IPS DF 4.7 (cell line): Measurements from ENCODE around the gene PRKG2.
"Not testable (repeated sequence)": the region's sequence is repeated elsewhere in the genome, so short reads cannot be mapped to it uniquely, and the experiment has no call there.

Experiments
- DNase-seq: peaks from one replicate; pipeline ENCODE4 v3.0.0-alpha.2; 2013; ENCODE audit warnings: low spot score; ENCODE audit errors: extremely low read depth

PRKG2 gene

DNA sequence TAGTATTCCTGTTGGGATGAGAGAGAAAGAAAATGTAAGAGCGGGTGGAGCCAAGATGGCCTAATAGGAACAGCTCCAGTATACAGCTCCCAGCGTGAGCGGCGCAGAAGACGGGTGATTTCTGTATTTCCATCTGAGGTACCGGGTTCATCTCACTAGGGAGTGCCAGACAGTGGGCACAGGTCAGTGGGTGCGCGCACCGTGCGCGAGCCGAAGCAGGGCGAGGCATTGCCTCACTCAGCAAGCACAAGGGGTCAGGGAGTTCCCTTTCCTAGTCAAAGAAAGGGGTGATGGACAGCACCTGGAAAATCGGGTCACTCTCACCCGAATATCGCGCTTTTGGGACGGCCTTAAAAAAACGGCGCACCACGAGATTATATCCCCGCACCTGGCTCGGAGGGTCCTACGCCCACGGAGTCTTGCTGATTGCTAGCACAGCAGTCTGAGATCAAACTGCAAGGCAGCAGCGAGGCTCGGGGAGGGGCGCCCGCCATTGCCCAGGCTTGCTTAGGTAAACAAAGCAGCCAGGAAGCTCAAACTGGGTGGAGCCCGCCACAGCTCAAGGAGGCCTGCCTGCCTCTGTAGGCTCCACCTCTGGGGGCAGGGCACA, 61.2 kb downstream of the PRKG2 start:
- DNase-seq: not testable (repeated sequence)

DNA sequence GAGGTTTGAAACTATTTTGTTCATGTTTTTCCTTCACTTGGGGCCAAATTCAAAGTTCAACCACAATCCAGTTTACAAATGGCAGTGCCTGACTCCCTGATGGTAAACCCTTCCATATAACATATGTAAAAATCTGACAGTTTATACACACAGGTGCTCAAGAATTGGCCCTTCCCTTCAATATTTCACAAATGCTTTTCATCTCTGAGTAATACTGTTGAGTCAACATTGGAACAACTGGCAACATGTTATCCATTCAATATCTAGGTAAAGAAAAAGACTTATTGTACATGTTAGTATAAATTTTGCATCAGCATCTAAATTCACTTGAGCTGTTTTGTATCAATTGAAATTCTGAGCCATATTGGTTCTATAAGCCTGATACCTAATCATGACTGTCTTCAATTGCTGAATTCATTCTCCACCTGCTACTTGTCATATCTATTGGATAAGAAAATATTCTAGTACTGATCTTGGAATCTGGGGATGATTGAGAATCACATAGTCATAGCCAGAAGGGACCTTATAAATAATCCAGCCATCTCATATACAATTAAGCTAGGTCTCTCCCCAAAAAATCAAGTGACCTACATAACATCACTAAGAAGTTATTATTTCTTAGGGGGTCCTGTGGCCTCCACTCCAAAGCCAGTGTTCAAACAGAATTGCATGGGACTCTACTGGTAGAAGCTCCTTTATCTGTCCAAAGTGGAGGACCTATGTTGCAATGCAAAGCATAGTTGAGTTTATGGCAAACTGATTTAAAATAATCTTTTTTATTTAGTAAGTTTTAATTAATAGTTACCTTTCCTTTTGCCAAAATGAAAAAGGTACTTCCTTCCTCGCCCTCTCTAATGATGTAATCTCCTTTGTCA, 61.9 kb downstream of the PRKG2 start:
- no peak for DNase-seq

DNA sequence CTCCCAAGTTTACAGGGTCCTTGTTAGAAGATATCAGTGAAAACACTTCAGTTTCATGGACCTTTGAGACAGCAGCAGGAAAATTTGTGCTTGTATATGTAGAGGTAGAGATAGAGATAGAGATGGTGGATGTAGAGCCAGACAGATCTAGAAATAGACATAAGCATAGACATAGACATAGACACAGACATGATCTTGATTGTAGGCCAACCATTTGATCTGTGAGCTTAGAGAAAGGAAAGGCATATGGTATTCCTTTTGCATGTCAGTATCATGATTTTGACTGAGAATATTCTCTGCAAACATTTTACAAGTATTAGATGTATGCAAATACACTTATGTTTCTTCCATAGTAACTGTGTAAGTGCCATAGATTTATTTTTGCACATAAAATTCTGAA, 65.0 kb downstream of the PRKG2 start:
- no peak for DNase-seq

DNA sequence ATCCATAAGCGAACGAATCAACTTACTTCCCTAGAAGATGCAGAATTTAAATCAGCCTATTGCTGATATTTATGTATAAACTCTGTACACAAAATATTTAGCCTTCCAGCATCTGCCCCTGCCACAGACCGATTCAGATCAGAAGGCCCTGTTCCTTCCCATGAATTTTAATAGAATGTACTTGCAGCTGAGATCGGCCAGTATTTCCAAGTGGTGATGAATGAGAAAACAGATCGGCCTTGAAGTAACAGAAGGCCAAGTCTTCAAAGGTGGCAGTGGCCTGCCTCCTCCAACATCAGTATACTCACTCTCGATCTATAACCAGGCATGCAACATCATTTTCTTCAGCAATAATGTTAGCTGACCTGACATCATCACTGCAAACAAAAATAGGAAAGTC, 66.4 kb downstream of the PRKG2 start:
- no peak for DNase-seq

DNA sequence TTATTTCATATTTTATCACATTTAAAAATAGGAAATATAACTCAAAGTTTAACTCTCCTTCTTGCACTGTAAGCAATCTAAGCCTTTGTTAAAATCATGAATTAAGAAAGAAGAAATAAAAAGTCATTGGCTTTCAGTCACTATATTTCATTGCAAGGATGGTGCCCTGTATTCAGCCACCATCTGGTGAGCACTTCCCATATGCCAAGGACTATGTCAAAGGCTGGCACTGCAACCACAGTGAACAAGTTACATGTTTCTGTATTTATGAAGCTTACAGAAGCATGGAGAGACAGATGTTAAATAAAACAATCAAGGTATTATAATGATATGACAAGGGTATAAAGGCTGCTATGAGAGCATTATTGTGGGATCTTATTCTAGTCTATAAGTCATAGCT, 68.6 kb downstream of the PRKG2 start:
- DNase-seq: no peak

DNA sequence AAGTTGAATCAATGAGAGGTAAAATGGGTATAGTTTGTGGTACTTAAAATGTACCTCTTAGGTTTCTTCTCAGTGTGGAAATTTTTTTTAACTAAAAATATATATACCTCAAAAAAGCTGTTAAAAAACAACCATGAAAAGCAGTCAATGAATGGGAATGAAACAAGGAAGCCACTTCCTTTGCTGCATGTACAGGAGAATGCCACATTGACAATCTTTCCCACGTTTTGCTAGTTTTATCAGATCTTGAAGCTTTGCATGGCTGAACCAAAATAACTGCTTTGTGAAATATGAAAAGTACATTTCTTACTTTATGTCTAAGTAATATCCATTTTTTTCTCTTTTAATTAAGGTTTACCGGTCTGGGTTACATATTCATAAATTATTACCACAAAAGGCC, 71.8 kb downstream of the PRKG2 start:
- DNase-seq: no peak

DNA sequence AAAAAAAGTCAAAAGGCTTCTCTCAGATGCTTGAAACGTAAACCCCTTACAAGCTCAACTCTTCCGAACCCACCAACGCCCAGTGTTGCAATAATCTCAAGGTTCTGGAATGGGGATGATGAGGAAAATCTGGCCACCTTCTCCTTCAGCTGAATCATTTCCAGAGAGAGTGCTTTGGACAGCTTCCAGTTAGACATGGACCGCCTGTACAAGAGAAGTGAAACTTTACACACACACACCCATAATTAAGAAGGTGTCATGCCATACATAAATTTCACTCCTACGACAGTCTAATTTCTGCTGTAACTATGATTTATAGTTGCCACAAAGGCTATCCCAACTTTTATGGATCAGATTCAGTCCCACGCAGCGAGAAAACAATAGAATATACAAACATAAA, 72.3 kb downstream of the PRKG2 start:
- no peak for DNase-seq

DNA sequence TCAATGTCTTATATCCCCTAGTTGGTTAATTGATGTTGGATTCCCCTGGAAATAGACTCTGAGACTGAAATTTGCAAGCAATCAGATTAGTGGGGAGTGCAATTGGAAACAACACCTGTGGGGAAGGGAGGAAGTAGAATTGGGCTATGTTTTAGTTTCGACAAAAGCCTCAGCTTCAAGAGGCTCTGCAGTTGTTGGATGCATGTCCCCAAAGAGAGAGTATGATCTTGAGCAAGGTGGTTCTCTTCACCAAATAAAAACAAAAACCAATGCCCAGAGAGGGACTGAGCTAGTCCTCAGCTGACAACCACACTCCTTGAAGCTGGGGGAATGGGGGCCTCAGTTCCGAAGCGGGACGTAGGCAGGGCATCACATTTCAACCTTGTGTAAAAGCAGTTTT, 77.1 kb downstream of the PRKG2 start:
- no peak for DNase-seq

DNA sequence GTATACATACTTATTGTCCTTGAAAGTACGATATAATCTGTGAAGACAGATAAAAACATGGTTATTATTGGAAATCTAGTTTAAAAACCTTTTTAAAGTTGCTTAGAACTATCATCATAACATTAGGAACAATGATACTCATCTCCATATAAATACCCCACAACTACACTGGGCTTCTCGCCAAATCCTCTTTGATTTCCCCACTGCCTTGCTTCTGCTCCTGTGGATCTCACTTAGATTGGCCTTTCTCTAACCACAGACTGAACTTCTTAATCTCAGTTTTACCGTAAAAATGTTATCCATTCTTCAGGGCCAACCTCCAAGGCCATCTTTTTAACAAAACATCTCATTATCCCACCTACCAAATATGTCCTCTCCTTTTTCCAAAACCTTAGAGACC, 77.6 kb downstream of the PRKG2 start:
- no peak for DNase-seq

DNA sequence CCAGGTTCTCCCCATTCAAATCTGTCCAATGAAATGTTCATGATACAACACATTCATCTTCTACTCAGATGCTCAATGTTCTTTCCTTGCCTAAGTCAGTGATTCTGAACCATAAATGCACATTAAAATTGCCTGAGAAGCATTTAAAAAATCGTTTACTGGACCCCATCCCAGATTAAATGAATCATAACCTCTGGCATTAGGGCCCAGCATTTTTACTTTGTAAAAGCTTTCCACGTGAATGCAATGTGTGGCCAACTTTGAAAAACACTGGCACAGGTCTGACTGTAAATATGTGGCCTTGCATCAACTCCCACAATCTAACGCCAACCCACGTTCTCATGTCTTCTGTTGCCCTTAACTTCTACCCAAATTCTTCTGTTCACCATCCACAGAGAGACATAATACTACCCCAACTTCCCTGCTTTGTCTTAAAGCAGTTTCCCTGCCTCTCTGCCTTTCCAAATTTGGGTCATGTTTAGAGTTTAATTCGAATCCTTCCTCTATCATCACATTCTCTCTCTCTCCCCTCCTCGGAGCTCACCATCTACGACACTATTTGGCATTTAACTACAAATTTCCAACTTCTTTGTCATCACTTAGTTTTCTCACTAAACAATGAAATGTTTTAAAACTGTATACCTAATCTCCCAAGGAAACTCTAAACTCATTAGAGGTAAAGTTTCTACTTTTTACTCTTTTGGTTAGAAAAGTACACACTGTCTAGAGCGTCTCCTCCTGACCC, 78.7 kb downstream of the PRKG2 start:
- DNase-seq: no peak

DNA sequence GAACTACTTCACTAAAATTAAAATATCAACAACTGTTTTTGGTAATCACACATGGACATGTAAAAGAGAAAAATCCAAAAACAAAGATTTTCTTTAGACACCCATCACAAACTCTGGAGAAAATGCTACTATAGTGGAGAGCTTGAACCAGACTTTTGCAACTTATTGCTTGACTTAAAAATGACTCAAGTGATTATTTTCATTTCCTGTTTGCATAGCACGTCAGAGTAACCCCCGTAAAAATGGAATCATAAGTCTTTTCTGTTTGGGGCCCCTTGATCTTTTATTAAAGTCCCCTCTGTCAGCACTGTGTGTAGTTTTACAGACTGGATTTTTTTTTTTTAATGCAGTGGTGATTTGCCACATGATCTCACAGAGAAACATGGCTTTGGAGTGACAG, 79.5 kb downstream of the PRKG2 start:
- DNase-seq: no peak

DNA sequence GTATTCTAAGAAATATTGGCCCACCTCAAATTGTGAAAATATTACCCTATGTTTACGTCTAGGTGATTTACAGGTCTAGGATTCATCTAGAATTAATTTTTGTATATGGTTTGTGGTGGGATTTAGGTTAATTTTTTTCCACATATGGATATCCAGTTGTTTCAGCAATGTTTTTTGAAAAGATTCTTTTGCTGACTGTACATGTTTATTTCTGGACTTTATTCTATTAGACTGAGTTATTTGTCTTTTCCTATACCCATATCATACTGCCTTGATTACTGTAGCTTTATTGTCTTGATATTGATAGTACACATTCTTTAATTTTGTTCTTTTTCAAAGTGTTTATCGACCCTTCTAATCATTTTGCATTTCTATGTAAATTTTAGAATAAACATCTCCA, 83.5 kb downstream of the PRKG2 start:
- DNase-seq: no peak

DNA sequence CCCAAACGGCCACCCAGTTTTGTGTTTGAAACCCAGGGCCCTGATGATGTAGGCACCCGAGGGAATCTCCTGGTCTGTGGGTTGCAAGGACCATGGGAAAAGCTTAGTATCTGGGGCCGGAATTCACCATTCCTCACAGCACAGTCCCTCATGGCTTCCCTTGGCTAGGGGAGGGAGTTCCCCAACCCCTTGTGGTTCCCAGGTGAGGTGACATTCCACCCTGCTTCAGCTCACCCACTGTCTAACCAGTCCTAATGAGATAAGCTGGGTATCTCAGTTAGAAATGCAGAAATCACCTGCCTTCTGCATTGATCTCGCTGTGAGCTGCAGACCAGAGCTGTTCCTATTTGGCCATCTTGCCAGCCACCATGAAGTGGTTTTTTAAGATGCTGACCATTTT, 84.0 kb downstream of the PRKG2 start:
- DNase-seq: no peak

DNA sequence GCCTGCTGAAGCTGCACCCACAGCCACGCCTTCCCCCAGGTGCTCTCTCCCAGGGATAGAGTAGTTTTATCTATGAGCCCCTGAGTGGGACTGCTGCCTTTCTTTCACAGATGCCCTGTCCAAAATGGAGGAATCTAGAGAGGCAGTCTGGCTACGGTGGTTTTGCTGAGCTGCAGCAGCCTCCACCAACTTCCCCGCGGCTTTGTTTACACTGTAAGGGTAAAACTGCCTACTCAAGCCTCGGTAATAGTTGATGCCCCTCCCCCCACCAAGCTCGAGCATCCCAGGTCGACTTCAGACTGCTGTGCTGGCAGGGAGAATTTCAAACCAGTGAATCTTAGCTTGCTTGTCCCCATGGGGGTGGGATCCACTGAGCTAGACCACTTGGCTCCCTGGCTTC, 84.5 kb downstream of the PRKG2 start:
- DNase-seq: no peak

DNA sequence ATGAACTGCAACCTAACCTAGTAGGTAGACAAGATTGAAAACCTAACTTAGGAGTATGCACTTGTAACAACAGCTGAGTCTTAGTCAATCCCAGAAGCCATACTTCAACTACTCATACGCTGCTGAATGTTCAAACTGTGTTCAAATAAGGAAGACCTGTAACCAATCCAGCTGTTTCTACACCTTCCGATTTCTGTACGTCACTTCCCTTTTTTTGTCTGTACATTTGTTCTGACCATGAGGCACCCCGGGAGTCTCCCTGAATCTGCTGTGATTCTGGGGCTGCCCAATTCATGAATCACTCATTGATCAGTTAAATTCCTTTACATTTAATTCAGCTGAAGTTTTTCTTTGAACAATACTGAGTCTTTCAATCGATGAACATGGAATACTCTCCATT, 95.0 kb downstream of the PRKG2 start:
- DNase-seq: no peak

DNA sequence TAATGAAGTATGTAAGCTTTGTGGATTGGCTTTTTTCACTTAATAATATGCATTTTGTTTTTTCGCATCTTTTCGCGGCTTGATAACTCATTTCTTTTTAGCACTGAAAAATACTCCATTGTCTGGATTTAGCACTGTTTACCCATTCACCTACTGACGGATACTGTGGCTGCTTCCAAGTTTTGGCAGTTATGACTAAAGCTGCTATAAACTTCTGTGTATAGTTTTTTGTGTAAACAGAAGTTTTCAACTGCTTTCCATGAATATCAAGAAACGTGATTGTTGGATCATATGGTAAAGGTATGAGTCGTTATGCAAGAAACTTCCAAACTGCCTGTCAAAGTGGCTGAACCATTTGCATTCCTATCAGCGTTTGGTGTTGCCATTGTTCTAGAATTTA, 96.9 kb downstream of the PRKG2 start:
- no peak for DNase-seq

DNA sequence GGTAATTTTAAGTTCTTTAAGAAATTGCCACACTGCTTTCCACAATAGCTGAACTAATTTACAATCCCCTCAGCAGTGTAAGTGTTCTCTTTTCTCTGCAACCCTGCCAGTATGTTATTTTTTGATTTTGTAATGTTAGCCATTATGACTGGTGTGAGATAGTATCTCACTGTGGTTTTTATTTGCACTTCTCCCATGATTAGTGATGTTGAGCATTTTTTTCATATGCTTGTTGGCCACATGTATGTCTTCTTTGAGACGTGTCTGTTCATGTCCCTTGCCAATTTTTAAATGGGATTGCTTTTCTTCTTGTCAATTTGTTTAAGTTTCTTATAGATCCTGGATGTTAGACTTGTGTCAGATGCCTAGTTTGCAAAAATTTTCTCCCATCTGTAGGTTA, 98.5 kb downstream of the PRKG2 start:
- DNase-seq: no peak

DNA sequence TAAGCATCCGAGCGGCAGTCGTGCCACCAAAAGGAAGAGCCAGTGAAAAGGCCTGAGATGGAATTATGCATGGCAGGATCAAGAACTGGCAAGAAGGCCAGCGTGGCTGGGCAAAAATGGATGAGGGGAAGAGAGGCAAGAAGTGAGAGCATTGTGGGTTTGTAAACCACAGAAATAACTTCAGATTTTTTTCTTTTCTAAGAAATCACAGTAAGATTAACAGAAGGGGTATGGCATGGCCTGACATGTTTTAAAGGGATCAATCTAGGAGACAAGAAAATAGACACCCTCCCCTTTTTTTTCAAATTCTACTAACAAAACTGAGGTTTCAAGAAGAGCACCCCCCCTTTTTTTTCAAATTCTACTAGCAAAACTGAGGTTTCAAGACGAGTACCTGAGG, 102.0 kb downstream of the PRKG2 start:
- DNase-seq: no peak

DNA sequence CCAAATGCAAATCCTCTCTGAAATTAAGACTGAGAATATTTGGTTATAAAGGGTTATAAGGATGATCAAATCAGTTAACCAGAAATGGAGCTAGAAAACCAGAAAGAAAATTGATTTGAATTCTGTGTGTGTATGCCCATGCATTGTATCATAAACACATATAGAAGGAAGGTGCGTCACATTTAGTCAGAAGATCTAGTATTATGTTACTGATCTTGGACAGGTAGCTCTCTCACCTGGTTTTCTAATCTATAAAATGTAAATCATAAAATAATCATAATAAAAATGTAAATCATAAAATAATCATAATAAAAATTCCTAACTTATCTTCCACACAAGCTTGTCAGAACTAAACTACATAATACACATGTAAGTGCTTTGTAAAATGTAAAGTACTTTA, 105.7 kb downstream of the PRKG2 start:
- no peak for DNase-seq

DNA sequence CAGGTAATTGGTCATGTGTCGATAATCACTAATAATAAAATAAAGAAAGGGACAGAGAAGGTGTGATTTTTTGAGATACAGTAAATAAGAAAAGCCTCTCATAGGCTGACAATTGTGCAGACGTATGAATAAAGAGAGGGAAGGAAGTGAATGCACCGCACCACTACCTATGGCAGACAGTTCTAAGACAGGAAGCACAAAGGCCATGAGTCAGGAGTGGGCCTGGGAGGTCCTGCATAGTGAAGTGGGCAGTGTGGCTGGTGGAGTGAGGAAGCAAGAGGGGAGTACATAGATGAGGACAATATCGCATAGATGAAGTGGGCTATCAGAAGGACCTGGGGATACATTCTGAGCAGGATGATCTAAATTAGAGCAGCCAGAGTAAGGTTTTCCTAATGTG, 108.9 kb downstream of the PRKG2 start:
- DNase-seq: no peak

DNA sequence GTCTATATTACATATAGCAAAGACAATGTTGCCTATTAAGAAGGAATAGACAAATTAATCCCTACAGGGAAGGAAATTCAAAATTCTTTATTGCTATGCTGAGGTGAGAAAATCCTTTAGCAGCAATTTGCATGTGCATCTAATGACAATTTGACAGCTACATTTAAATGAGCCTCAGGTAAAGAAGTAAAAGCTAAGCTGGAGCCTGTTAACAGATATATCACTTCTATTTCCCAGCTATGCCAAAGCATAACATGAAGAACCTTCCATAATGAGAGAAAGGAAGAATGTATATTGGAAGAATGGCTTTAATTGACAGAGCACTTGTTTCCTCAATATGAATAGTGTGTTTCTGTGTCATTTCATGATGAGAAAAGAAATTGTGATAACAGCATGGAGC, 112.9 kb downstream of the PRKG2 start:
- no peak for DNase-seq

DNA sequence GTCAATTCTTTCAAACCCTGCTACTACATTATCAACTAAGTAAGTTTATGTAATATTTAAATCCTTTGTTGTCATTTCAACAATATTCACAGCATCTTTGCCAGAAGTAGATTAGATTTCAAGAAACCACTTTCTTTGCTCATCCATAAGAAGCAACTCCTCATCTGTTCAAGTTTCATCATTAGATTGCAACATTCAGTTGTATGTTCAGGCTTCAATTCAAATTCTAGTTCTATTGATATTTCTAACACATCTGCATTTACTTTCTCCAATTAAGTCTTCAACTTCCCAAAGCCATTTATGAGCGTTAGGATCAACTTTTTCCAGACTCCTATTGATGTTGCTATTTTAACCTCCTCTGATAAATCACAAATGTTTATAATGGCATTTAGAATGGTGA, 118.5 kb downstream of the PRKG2 start:
- DNase-seq: no peak

DNA sequence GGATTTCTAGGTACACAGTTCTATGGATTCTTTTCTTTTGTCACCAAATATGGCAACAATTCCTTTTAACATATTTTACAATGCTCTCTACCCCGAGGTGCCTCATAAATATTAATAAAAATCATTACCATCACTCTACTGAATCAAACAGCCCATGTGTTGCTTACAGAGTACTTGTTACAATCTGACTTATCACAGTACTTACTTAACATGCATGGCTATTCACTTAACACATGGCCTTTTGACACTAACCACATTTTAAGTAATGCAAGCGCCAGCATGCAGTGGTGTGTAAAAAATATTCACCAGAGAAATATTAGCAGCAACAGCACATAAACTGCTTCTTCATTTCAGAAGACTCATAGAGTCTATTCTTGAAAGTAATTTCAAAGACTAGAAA, 119.6 kb downstream of the PRKG2 start:
- no peak for DNase-seq
